ENCODE measurements around the gene CHN2.

The CHN2 gene

GRCh38 chr7:29147821-29148220 lies 46.8 kb upstream of the CHN2 start:
- no peak for TF ChIP-seq CTCF (IDR thresholded peaks at IDR 0.05)
- H2AFZ ChIP-seq: no peak overlapping the region
- H3K27ac ChIP-seq: no peak overlapping the region
- no peaks in the 10 kb centered on the region for H3K36me3 ChIP-seq (ENCODE audit: control insufficient read depth, insufficient read depth, low read length)
- no peak overlapping the region for H3K4me2 ChIP-seq (ENCODE audit: low read length)
- H3K79me2 ChIP-seq: no peaks in the 10 kb centered on the region
- H3K9me3 ChIP-seq (ENCODE audit: control insufficient read depth, low read length): no peaks in the 10 kb centered on the region
- peaks cover 3% of the 10 kb centered on the region for H3K27me3 ChIP-seq (ENCODE audit: control insufficient read depth, insufficient read depth, low read length)
- no peak overlapping the region for H3K4me3 ChIP-seq (ENCODE audit: low read depth, low read length)
- no peak overlapping the region for H3K9ac ChIP-seq
- no peaks in the 10 kb centered on the region for H3K4me1 ChIP-seq

- H3K4me2 ChIP-seq (ENCODE audit: low read length): no peak overlapping the region
- no peak overlapping the region for H3K4me3 ChIP-seq (ENCODE audit: low read depth, low read length)
- H3K27ac ChIP-seq: no peak overlapping the region
- no peaks in the 10 kb centered on the region for H3K9me3 ChIP-seq (ENCODE audit: control insufficient read depth, low read length)
- no peaks in the 10 kb centered on the region for H3K79me2 ChIP-seq
- H3K9ac ChIP-seq: no peak overlapping the region
- H2AFZ ChIP-seq: no peak overlapping the region
- no peaks in the 10 kb centered on the region for H3K36me3 ChIP-seq (ENCODE audit: control insufficient read depth, insufficient read depth, low read length)
- H3K4me1 ChIP-seq: no peaks in the 10 kb centered on the region
- peaks cover 3% of the 10 kb centered on the region for H3K27me3 ChIP-seq (ENCODE audit: control insufficient read depth, insufficient read depth, low read length)
- no peak for TF ChIP-seq CTCF (IDR thresholded peaks at IDR 0.05)
These were observed 45.5 kb upstream of the CHN2 start for GRCh38 chr7:29149036-29149435.

- no peak for TF ChIP-seq CTCF (IDR thresholded peaks at IDR 0.05)
- no peak overlapping the region for H2AFZ ChIP-seq
- H3K79me2 ChIP-seq: no peaks in the 10 kb centered on the region
- no peaks in the 10 kb centered on the region for H3K36me3 ChIP-seq (ENCODE audit: control insufficient read depth, insufficient read depth, low read length)
- no peak overlapping the region for H3K4me3 ChIP-seq (ENCODE audit: low read depth, low read length)
- H3K4me1 ChIP-seq: no peaks in the 10 kb centered on the region
- no peaks in the 10 kb centered on the region for H3K27me3 ChIP-seq (ENCODE audit: control insufficient read depth, insufficient read depth, low read length)
- no peak overlapping the region for H3K9ac ChIP-seq
- H3K27ac ChIP-seq: no peak overlapping the region
- H3K9me3 ChIP-seq (ENCODE audit: control insufficient read depth, low read length): no peaks in the 10 kb centered on the region
- no peak overlapping the region for H3K4me2 ChIP-seq (ENCODE audit: low read length)
These were observed 43.7 kb upstream of the CHN2 start for GRCh38 chr7:29150856-29151255.

- no peak overlapping the region for H3K9ac ChIP-seq
- H2AFZ ChIP-seq: no peak overlapping the region
- no peak overlapping the region for H3K4me3 ChIP-seq (ENCODE audit: low read depth, low read length)
- H3K27me3 ChIP-seq (ENCODE audit: control insufficient read depth, insufficient read depth, low read length): no peaks in the 10 kb centered on the region
- no peaks in the 10 kb centered on the region for H3K9me3 ChIP-seq (ENCODE audit: control insufficient read depth, low read length)
- H3K4me2 ChIP-seq (ENCODE audit: low read length): no peak overlapping the region
- no peaks in the 10 kb centered on the region for H3K36me3 ChIP-seq (ENCODE audit: control insufficient read depth, insufficient read depth, low read length)
- no peak for TF ChIP-seq CTCF (IDR thresholded peaks at IDR 0.05)
- no peak overlapping the region for H3K27ac ChIP-seq
- H3K79me2 ChIP-seq: no peaks in the 10 kb centered on the region
- H3K4me1 ChIP-seq: no peaks in the 10 kb centered on the region
These were observed 40.5 kb upstream of the CHN2 start for GRCh38 chr7:29154076-29154475.

- TF ChIP-seq CTCF (IDR thresholded peaks at IDR 0.05): no peak
- H3K36me3 ChIP-seq (ENCODE audit: control insufficient read depth, insufficient read depth, low read length): no peaks in the 10 kb centered on the region
- H3K9ac ChIP-seq: no peak overlapping the region
- no peaks in the 10 kb centered on the region for H3K79me2 ChIP-seq
- no peaks in the 10 kb centered on the region for H3K27me3 ChIP-seq (ENCODE audit: control insufficient read depth, insufficient read depth, low read length)
- H3K27ac ChIP-seq: no peak overlapping the region
- H3K9me3 ChIP-seq (ENCODE audit: control insufficient read depth, low read length): no peaks in the 10 kb centered on the region
- no peak overlapping the region for H3K4me2 ChIP-seq (ENCODE audit: low read length)
- no peaks in the 10 kb centered on the region for H3K4me1 ChIP-seq
- no peak overlapping the region for H3K4me3 ChIP-seq (ENCODE audit: low read depth, low read length)
- no peak overlapping the region for H2AFZ ChIP-seq
These were observed 37.6 kb upstream of the CHN2 start for GRCh38 chr7:29156907-29157452.

Measured in parathyroid adenoma (tissue), 2 donors.